Measurements from ENCODE around the gene FBXO9.

Gene FBXO9

GRCh38 chr6:53020005-53020744 lies 45.0 kb upstream of the FBXO9 start:
- no peaks in the 10 kb centered on the region for H3F3A ChIP-seq (ENCODE audit: insufficient read depth, low read length)
- no peak for TF ChIP-seq CTCF (IDR thresholded peaks at IDR 0.05; ENCODE audit: low read length)
- TF ChIP-seq EZH2 (optimal IDR thresholded peaks at IDR 0.05; ENCODE audit: low read depth, low read length), result no peak
- TF ChIP-seq EZH2phosphoT487 (IDR thresholded peaks at IDR 0.05; ENCODE audit: low read length), result no peak
- no peak for DNase-seq
- no peak overlapping the region for H3K9ac ChIP-seq (ENCODE audit: low read length)
- no peaks in the 10 kb centered on the region for H3K9me3 ChIP-seq (replicated peaks; ENCODE audit: insufficient read depth, low read length)
- no peaks in the 10 kb centered on the region for H3K9me2 ChIP-seq (replicated peaks; ENCODE audit: insufficient read depth, low read length)
- no peaks in the 10 kb centered on the region for H4K20me1 ChIP-seq (ENCODE audit: insufficient read depth, low read length)
- no peak overlapping the region for H3K4me3 ChIP-seq (ENCODE audit: low read length)
- H2AFZ ChIP-seq (ENCODE audit: low read length), result no peak overlapping the region
- H3K4me2 ChIP-seq (ENCODE audit: low read depth, low read length), result no peak overlapping the region
- no peak overlapping the region for H3K27ac ChIP-seq (ENCODE audit: low read length)
- no peaks in the 10 kb centered on the region for H3K36me3 ChIP-seq (replicated peaks; ENCODE audit: insufficient read depth, low read length)
- H3K4me1 ChIP-seq (ENCODE audit: low read length), result no peaks in the 10 kb centered on the region
- no peaks in the 10 kb centered on the region for H3K27me3 ChIP-seq (replicated peaks; ENCODE audit: insufficient read depth, low read length)
- no peaks in the 10 kb centered on the region for H3K79me2 ChIP-seq (ENCODE audit: low read length)

GRCh38 chr6:53023323-53023722 lies 41.9 kb upstream of the FBXO9 start:
- H3F3A ChIP-seq (ENCODE audit: insufficient read depth, low read length), result no peaks in the 10 kb centered on the region
- no peaks in the 10 kb centered on the region for H3K9me3 ChIP-seq (replicated peaks; ENCODE audit: insufficient read depth, low read length)
- no peaks in the 10 kb centered on the region for H3K36me3 ChIP-seq (replicated peaks; ENCODE audit: insufficient read depth, low read length)
- DNase-seq, result no peak
- no peaks in the 10 kb centered on the region for H3K4me1 ChIP-seq (ENCODE audit: low read length)
- H3K79me2 ChIP-seq (ENCODE audit: low read length), result no peaks in the 10 kb centered on the region
- no peak for TF ChIP-seq EZH2 (optimal IDR thresholded peaks at IDR 0.05; ENCODE audit: low read depth, low read length)
- TF ChIP-seq CTCF (IDR thresholded peaks at IDR 0.05; ENCODE audit: low read length), result no peak
- TF ChIP-seq EZH2phosphoT487 (IDR thresholded peaks at IDR 0.05; ENCODE audit: low read length), result no peak
- H3K9me2 ChIP-seq (replicated peaks; ENCODE audit: insufficient read depth, low read length), result no peaks in the 10 kb centered on the region
- no peak overlapping the region for H3K4me3 ChIP-seq (ENCODE audit: low read length)
- H3K9ac ChIP-seq (ENCODE audit: low read length), result no peak overlapping the region
- no peak overlapping the region for H3K4me2 ChIP-seq (ENCODE audit: low read depth, low read length)
- H4K20me1 ChIP-seq (ENCODE audit: insufficient read depth, low read length), result no peaks in the 10 kb centered on the region
- H2AFZ ChIP-seq (ENCODE audit: low read length), result no peak overlapping the region
- H3K27me3 ChIP-seq (replicated peaks; ENCODE audit: insufficient read depth, low read length), result no peaks in the 10 kb centered on the region
- no peak overlapping the region for H3K27ac ChIP-seq (ENCODE audit: low read length)

- Histone ChIP-seq H3K36me3 (replicated peaks; ENCODE audit: insufficient read depth, low read length) (no peaks in the 10 kb centered on the region), H3K9me2 (replicated peaks; ENCODE audit: insufficient read depth, low read length) (no peaks in the 10 kb centered on the region), H3K4me3 (ENCODE audit: low read length) (no peak overlapping the region), H2AFZ (ENCODE audit: low read length) (no peak overlapping the region), H3K9me3 (replicated peaks; ENCODE audit: insufficient read depth, low read length) (no peaks in the 10 kb centered on the region), H3K4me1 (ENCODE audit: low read length) (peaks cover 5% of the 10 kb centered on the region; the same call in 1 of the 2 replicates), H3K27me3 (replicated peaks; ENCODE audit: insufficient read depth, low read length) (no peaks in the 10 kb centered on the region), H4K20me1 (ENCODE audit: insufficient read depth, low read length) (no peaks in the 10 kb centered on the region), H3K79me2 (ENCODE audit: low read length) (no peaks in the 10 kb centered on the region), H3K4me2 (ENCODE audit: low read depth, low read length) (no peak overlapping the region), H3K27ac (ENCODE audit: low read length) (no peak overlapping the region), H3K9ac (ENCODE audit: low read length) (no peak overlapping the region), H3F3A (ENCODE audit: insufficient read depth, low read length) (no peaks in the 10 kb centered on the region)
- no peak for DNase-seq
- no peak for TF ChIP-seq EZH2 (optimal IDR thresholded peaks at IDR 0.05; ENCODE audit: low read depth, low read length)
- no peak for TF ChIP-seq EZH2phosphoT487 (IDR thresholded peaks at IDR 0.05; ENCODE audit: low read length)
- TF ChIP-seq CTCF (IDR thresholded peaks at IDR 0.05; ENCODE audit: low read length), result no peak
Measured at GRCh38 chr6:53026526-53026925, 38.7 kb upstream of the FBXO9 start.

All from MM.1S (cell line).